ENCODE measurements around the gene IFI27L2. TPM values are rescaled to one million over a fixed set of nuclear protein-coding genes. Genes with fewer than 3 reads are reported as not detected.

IFI27L2 gene
- total and polyA plus RNA-seq, 12 donors: 41.5 to 122 (median 68.3) TPM

DNA sequence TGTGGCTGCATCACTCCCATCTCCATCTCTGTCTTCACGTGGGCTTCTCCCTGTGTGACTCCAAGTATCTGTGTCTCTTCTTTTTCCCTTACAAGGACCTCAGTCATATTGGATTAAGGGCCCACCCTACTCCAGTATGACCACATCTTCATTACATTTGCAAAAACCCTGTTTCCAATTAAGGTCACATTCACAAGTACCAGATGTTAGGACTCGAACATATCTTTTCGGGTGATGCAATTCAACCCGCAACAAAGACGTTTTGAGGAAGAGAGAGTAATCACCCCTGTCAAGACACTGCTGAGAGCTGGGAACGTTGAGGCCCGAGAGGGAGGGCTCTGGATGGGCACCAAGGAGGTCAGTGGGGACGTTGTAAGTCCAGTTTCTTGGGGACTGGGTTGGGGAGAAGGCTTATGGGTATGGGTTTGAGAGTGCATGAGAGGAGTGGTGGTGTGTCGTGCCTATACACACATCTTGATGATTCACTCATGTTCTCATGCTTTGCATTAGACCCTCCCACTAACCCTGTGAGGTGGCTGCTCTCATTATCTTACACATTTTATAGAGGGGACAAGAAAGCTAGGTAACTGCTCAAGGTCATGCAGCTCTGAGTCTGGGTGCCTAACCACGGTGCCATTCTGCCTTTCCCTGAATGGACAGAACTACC lies 30.9 kb downstream of the IFI27L2 start:
- DNase-seq (no peak), ATAC-seq (no peak)
- peaks cover 0 to 7% (median 0%) of the 10 kb centered on the region in 9 donors for H3K4me1 ChIP-seq
- TF ChIP-seq, protein P1, sequence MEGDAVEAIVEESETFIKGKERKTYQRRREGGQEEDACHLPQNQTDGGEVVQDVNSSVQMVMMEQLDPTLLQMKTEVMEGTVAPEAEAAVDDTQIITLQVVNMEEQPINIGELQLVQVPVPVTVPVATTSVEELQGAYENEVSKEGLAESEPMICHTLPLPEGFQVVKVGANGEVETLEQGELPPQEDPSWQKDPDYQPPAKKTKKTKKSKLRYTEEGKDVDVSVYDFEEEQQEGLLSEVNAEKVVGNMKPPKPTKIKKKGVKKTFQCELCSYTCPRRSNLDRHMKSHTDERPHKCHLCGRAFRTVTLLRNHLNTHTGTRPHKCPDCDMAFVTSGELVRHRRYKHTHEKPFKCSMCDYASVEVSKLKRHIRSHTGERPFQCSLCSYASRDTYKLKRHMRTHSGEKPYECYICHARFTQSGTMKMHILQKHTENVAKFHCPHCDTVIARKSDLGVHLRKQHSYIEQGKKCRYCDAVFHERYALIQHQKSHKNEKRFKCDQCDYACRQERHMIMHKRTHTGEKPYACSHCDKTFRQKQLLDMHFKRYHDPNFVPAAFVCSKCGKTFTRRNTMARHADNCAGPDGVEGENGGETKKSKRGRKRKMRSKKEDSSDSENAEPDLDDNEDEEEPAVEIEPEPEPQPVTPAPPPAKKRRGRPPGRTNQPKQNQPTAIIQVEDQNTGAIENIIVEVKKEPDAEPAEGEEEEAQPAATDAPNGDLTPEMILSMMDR (IDR thresholded peaks at IDR 0.05): no peak
- no peaks in the 10 kb centered on the region for H3K9me3 ChIP-seq
- H3K4me3 ChIP-seq: no peak overlapping the region
- intact Hi-C loops (cut with DNase I): loop anchor here in 1 of 10 donors (10.0 kb wide), 1 partner anchor 1876 kb away; no protein-coding TSS in a partner anchor
- no peak overlapping the region for H3K27ac ChIP-seq
- H3K27me3 ChIP-seq: no peaks in the 10 kb centered on the region
- WGBS, 2 donors: 66 to 67% methylated on average over 10 of the region's 10 CpGs
- peaks cover 0 to 18% (median 0%) of the 10 kb centered on the region in 9 donors for H3K36me3 ChIP-seq

DNA sequence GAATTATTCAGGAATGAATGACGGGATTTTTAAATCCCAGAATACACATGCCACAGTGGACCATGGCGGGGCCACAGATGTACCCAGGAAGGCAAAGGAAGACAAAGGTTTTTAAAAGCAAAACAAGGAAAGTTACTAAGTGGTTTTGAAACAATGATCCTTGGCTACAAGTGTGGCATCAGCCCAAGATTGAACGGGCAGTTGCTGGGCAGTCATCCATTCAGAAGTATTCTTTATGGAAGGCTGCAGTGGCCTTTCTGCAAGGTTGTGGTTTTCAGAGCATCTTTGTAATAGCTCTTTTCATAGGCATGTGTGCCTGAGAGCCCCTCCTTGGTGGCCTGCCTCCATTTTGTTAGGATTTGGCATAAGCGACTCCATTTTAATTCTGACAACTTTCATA lies 32.3 kb downstream of the IFI27L2 start:
- Histone ChIP-seq H3K9me3 (no peaks in the 10 kb centered on the region), H3K27me3 (no peaks in the 10 kb centered on the region), H3K4me1 (peaks cover 0 to 7% (median 0%) of the 10 kb centered on the region in 9 donors), H3K4me3 (no peak overlapping the region), H3K36me3 (peaks cover 0 to 18% (median 0%) of the 10 kb centered on the region in 9 donors), H3K27ac (no peak overlapping the region)
- ATAC-seq (no peak), DNase-seq (no peak)
- WGBS, 2 donors: 93 to 95% methylated on average over 4 of the region's 4 CpGs
- intact Hi-C loops (cut with DNase I): loop anchor here in 1 of 10 donors (10.0 kb wide), 1 partner anchor 1878 kb away; no protein-coding TSS in a partner anchor
- TF ChIP-seq, protein P1 (IDR thresholded peaks at IDR 0.05): no peak

DNA sequence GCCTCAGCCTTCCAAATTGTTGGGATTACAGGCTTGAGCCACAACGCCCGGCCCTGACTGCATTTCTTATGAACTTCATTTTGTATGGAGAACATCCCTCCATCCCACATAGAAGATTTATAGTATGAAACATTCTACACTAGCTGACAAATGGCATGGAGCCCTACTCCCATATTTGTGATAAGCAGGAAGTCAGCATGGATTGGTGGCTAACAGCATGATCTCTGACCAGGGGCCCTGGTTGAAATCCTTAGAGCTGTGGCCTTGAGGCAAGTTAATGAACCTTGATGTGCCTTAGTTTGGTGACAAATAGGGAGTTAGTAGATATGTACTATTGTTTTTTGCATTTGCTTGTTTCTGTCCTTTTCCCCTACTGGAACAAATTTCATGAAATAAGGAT lies 36.0 kb downstream of the IFI27L2 start:
- WGBS, 2 donors: 95 to 100% methylated on average over 2 of the region's 2 CpGs
- H3K4me3 ChIP-seq: no peak overlapping the region
- TF ChIP-seq, protein P1 (IDR thresholded peaks at IDR 0.05): no peak
- peaks cover 0 to 17% (median 0%) of the 10 kb centered on the region in 9 donors for H3K36me3 ChIP-seq
- no peaks in the 10 kb centered on the region for H3K27me3 ChIP-seq
- no peaks in the 10 kb centered on the region for H3K9me3 ChIP-seq
- H3K27ac ChIP-seq: no peak overlapping the region
- DNase-seq: no peak
- intact Hi-C loops (cut with DNase I): loop anchor here in 1 of 10 donors (10.0 kb wide), 1 partner anchor 1881 kb away; no protein-coding TSS in a partner anchor
- no peaks in the 10 kb centered on the region for H3K4me1 ChIP-seq
- no peak for ATAC-seq

DNA sequence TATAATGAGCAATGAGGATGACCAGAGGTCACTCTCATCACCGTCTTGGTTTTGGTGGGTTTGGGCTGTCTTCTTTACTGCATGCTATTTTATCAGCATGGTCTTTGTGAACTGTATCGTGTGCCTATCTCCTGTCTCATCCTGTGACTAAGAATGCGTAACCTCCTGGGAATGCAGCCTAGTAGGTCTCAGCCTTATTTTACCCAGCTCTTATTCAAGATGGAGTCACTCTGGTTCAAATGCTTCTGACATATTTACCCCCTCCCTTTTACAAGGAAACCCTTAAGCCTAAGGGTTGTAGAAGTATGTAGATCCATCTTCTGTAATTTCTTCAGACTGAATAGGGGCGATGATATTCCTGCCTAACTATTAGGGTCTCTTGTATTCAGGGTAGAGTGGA lies 39.9 kb downstream of the IFI27L2 start:
- Histone ChIP-seq H3K4me1 (no peaks in the 10 kb centered on the region), H3K4me3 (no peak overlapping the region), H3K27ac (no peak overlapping the region), H3K27me3 (no peaks in the 10 kb centered on the region), H3K9me3 (no peaks in the 10 kb centered on the region), H3K36me3 (no peaks in the 10 kb centered on the region)
- TF ChIP-seq, protein P1 (IDR thresholded peaks at IDR 0.05): no peak
- ATAC-seq: no peak
- no peak for DNase-seq
- intact Hi-C loops (cut with DNase I): no loop called here
- 91% methylated on average over 4 of the region's 4 CpGs for WGBS, 2 donors

Measured in heart right ventricle (tissue), 16 donors.